Glomerular endothelial cell (primary cell): ENCODE results near the gene DNMT3L. TPM values are rescaled to one million over a fixed set of nuclear protein-coding genes. Genes with fewer than 3 reads are reported as not detected.
A peak's percentile ranks its signal among the peaks of the same experiment; 100 is the strongest.
"Not testable (repeated sequence)": the region's sequence is repeated elsewhere in the genome, so short reads cannot be mapped to it uniquely, and the experiment has no call there.

ENCODE experiments used
- DNase-seq: peaks from one replicate; pipeline ENCODE4 v3.0.0-alpha.2; 2011; ENCODE audit warnings: low read depth, low spot score; ENCODE audit errors: extremely low read depth
- total RNA-seq: library from RNA; depleted of rRNA; stranded (reverse); fragments of >200 nt; gene quantifications from 2 replicates; pipeline ENCODE4 v1.2.3, GENCODE V29; 2015

Gene DNMT3L
- total RNA-seq, 1 donor from 2014 or later: not detected

DNA sequence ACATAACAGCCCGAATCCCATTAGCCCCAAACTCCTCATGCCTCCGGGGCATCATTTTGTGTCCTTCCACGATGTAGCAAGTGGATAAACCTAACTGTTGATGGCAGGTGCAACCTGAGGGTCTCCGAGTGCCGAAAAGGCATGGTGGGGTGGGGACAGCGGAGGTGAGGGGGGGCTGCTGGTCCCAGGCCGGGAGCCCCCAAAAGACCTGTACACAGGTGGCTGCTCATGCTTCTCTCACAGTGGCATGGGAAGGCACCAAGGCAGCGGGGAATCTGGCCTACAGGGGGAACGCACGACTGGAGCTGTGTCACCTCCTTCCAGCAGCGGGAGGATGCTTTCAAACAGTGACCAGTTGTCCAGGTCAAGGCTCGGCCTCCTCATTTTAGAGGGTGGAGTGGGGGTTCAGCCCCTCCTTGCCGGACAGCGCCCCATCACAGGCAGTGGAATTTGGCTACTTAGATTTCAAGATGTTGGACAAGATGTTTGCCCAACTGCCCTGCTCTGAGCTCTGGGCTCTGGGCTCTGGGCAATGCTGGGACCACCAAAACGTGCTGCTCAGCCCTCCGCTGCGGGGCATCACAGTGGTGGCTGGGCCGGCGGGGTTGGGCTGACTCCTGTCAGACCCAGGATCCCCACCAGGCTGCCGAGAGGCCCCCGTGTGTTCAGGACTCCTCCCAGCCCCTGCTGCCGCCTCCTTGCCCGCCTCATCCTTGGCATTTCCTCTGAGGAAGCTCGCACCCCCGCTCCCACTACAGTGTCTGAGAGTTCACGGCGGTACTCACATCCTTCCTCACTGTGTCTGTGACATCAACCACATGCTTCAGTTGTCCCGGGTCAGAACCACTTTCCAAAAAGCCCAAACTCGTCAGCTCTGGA, 7.6 kb downstream of the DNMT3L start:
- peak; percentile 0 for DNase-seq

DNA sequence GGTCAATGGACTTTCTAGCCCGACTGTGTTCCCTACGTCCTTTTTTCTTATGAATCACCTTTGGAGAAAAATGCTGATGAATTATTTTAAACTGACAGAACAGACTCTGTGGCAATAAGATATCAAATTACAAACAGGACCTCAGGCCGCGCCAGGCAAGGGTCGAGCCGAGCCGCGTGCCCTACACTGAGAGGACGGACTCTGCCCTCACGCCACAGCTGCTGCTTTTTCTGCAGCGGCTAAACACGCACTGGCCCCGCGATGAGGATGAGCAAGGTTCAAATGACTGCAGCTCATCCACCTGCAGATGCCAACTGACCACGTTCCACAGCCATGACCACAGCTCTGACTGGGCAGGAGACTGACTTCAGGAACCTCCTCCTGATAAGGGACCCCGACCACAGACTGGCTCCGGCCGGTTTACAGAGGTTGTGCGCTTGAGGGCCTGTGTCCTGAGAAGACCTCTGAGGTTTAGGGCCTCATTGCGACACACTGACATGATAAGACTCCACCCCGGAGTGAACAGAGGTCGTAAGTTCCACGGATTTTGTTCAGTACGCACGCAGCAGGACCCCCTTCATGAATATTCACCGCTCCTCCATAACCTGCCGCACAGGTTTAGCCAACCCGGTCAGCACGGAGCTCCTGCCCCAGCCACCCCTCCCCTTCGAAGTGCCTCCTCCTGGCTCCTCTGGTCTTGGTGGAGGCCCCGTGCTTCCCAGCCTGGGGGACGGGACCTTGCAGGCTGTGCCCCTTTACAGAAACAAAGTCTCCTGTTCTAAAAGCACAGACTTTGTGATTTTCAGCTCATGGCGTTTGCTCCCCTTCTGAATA, 12.3 kb downstream of the DNMT3L start:
- not testable (repeated sequence) for DNase-seq

DNA sequence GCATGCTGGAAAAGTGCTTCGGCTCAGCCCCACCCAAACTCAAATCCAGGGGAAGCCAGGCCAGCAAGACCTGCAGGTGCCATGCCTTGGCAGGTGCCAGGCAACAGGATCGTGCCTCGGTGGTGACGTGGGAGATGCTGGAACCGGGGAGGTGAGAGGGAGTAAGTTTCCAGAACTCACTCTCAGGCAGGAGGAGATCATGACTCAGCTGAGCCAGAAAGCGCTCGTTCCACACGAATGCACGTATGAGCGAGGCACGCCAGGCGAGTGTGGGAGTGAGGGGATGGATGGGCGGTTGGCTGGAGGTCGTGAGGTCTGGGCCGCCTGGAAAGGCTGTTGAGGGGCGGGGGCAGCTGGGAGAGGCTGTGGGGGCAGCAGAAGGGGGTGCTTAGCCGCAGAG, 13.8 kb downstream of the DNMT3L start:
- DNase-seq: not testable (repeated sequence)

DNA sequence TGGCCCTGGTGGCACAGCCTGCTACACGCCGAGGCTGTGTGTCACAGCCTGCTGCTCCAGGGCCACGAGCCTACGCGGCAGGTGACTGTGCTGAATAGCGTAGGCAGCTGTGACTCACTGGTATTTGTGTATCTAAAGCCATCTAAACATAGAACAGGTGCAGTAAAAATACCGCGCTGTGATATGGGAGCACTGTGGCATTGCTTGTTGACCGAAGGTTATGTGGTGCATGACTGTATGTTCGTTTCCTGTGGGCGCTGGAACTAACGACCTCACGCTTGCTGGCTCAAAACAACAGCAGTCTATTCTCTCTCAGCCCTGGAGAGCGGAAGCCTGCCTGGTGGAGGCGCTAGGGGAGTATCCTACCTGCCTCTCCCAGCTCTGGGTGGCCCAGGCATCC, 17.7 kb downstream of the DNMT3L start:
- DNase-seq: not testable (repeated sequence)

DNA sequence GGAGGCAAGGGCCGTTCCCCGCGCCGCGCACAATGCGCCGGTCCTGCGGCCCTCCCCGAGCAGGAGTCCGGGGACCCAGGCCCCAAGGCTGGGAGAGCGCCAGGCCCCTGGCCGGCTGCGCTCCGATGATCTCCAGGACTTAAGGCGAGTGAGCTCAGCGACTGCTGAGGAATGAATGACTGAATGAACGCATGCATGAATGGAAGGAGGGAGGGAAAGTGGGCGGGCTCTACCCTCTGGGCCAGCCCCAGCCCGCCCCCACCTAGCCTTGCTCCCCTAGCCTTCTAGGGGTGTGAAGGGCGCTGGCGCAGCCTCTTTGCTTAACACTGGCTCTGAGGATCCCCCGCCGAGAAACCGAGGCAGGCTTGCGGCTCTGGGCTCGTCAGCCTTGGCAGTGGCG, 20.4 kb downstream of the DNMT3L start:
- not testable (repeated sequence) for DNase-seq

DNA sequence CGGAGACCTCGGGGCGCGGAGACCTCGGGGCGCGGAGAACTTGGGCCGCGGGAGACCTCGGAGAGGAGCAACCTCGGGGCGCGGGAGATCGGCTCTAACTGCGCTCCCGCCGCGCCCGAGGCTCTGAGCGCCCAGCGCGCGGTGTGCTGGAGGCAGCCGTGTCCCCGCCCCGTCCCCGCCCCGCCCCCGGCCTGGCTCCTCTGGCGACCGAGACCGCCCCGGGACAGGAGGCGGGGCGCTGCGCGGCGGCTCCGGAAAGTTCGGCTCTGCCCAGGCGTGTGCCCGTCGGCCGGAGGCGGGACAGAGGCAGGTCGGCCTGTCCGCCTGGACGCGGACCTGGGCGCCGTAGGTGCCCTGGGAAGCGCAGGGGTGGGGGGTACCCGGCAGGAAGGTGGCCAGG, 20.9 kb downstream of the DNMT3L start, which contains the start of gene ICOSLG:
ICOSLG (minus strand) TSS at position 102 of the 400 bp plus-strand sequence. CDS start 126 bp downstream, outside the sequence.
- not testable (repeated sequence) for DNase-seq

DNA sequence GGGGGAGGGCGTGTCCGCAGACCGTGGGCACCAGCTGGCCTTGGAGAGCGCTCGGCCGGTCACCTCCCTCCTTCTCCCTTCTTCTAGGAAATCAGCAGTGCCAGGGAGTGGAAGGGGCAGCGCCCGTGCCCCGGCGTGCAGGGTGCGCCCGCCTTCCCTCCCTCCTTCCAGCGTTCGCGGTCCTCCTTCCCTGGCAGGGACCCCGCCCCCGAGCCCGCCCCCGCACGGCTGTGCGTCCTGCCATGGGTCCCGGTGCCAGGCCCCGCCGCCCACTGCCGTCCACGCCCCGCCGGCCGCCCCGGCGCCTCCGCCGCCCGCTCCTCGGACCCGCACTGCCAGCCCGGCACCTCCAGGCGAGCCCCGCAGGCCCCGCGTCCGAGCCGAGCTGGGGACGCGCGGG, 21.3 kb downstream of the DNMT3L start:
- DNase-seq: not testable (repeated sequence)

DNA sequence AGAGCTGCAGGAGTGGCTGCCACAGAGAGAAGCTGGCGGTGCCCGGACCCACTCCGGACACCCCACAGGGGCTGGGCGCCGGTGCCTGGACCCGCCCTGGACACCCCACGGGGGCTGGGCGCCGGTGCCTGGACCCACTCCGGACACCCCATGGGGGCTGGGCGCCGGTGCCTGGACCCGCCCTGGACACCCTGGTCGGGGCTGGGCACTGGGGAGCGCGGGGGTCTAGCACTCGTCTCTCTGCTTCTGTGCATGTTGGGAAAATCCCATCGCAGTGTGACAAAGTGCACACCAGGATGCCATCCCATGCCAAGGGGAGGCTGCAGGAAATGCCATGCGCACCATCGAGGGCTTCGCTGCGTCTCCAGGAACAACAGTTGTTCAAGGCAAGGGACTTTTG, 32.1 kb downstream of the DNMT3L start:
- not testable (repeated sequence) for DNase-seq

DNA sequence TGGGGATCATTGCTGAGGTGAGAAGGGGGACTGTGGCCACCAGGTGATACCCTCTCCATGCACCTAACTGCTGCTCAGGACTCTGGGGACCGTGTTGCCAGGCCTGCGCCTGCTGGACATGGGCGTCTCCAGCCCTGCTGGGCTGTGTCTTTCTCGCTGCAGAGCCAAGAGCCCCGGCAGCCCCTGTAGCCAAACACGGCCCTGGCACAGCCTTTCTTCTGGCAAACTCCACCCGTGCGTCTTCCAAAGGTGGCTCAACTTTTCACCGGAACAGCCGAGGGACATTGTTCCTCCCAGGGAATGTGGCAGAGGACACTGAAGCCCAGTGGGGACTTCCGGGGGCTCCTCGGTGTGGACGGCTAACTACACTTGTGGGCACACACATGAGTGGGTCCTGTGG, 33.6 kb downstream of the DNMT3L start:
- DNase-seq: not testable (repeated sequence)

DNA sequence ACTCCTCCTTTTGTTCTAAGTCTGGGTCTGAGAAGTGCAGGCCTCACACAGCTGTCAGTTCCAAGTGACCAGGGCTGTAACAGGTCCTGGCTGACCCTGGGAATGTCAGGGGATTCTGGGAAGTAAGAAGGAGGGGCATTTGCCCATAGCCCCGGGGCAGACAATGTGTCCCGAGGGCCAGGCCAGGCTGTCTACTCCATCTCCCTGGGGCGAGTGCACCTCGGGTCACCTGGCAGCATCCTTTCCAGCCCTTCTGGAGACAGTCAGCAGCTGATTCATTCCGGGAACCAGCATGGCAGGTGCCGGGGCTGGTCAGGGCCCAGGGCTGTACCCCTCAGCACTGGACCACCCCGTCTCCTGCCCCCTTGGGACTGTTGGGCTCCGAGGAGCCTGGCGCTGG, 34.1 kb downstream of the DNMT3L start:
- DNase-seq: not testable (repeated sequence)

DNA sequence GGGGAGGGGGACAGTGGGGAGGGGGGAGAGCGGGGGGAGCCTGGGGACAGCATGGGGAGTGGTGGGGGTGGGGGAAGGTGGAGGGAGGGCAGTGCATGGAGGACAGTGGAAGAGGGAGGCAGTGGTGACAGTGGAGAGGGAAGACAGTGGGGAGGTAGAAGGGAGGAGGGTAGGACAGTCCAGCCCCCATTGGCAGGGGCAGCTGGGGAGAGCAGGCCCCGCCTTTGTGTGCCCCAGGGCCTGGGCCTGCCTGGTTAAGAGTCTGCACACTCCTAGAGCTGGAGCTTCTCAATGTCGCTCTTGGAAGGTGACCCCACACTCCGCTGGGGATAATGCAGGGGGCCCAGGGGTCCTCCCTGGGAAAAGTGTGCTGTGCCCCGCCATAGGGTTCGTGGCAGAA, 36.1 kb downstream of the DNMT3L start:
- DNase-seq: not testable (repeated sequence)

DNA sequence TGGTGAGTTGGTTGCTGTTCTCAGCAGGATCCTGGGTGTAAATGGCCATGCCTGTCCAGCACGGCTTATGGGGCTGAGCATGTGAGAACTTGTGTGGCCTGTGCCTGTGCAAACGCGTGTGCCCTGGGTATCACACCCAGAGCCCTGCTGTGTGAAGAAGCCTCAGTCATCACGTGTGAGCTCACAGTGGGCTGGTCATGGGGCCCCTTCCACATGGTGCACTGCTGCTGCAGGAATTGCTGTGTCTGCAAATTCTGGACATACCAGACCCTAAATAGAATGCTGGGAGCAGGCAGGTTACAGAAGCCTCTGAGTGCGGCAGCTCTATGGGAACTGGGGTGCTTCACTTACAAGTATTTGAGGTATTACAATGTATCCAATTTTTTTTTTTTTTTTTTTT, 38.4 kb downstream of the DNMT3L start:
- DNase-seq: not testable (repeated sequence)

DNA sequence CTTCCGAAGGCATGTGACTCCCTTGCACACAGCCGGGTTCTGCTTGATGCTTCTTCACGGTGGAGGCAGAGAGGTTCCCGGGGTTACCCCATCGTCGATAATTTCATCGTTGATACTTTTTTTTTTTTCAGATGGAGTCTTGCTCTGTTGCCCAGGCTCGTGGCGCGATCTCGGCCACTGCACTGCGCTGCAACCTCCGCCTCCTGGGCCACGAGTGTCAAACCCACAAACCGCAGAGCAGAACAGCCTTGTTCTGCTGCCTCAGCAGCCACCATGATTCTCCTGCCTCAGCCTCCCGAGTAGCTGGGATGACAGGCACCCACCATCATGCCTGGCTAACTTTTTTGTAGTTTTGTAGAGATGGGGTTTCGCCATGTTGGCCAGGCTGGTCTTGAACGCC, 41.0 kb downstream of the DNMT3L start:
- not testable (repeated sequence) for DNase-seq

DNA sequence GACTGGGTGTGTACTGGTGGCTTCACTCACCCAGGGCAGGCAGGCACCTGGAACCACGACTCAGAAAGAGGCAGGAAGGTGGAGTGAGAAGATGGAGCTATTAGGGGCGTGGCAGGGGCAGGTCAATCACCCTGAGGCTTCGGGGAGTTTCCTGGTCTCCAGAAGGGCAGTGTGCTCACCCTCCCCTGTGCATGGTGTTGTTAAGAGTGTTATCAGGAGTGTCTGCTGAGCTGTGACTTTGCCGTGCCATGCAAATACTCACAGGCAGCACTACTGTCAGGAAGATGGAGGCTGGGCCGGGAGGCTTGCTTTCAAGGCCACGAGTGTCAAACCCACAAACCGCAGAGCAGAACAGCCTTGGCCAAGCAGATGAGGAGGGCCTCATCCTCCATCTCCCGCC, 43.2 kb downstream of the DNMT3L start:
- DNase-seq: not testable (repeated sequence)

DNA sequence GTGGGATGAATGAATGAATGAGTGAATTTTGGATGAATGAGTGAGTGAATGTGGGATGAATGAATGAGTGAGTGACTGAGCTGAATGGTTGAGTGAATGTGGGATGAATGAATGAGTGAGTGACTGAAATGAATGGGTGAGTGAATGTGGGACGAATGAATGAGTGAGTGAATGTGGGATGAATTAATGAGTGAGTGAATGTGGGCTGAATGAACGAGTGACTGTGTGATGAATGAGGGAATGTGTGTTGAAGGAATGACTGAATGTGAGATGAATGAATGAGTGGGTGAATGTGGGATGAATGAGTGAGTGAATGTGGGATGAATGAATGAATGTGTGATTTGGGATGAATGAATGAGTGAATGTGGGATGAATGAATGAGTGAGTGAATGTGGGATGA, 49.7 kb downstream of the DNMT3L start:
- not testable (repeated sequence) for DNase-seq

DNA sequence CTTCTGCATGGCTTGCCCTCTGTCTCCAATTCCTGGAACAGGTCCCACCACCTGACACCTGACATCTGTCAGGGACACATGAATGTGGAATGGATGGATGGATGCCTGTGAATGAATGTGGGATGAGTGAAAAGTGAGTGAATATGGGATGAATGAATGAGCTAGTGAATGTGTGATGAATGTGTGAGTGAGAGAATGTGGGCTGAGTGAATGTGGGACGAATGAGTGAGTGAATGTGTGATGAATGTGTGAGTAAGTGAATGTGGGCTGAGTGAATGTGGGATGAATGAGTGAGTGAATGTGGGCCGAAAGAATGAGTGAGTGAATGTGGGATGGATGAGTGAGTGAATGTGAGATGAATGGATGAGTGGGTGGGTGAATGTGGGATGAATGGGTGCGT, 50.1 kb downstream of the DNMT3L start:
- DNase-seq: not testable (repeated sequence)

DNA sequence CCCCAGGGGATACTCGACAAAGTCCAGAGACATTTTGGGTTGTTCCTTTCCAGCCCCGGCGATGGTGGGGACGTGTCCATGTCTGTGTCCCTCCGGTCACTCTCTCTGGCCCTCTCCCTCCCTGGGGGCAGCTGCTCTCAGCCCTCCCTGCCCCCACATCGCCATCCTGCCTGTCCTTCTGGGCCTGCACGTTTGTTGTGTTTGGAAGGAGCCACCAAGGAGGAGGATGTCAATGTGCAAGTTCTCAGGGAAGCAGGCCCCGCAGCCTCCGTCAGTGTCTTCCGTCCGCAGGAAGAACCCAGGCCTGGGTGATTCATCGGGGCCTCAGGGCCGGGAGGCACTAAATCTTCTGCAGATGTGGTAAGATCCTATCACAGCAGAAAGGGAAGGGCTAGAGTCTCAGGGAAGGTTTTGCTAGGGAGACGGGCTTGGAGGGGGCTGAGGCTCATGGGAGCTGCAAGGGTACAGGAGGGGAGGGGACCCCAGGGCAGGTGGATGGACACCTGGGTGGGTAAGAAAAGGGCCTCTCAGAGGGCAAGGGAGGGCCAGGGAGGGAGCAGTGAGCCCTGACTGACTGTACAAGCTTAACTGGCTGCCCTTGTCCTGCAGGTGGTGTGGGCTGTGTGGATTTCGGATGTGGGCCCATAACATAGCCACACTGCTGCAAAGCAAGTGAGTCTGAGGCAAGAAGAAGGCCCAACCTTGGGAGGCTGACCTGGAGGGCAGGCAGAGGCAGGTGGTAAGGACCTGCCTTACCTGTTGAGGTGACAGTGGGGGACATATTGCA, 53.6 kb downstream of the DNMT3L start:
- not testable (repeated sequence) for DNase-seq

DNA sequence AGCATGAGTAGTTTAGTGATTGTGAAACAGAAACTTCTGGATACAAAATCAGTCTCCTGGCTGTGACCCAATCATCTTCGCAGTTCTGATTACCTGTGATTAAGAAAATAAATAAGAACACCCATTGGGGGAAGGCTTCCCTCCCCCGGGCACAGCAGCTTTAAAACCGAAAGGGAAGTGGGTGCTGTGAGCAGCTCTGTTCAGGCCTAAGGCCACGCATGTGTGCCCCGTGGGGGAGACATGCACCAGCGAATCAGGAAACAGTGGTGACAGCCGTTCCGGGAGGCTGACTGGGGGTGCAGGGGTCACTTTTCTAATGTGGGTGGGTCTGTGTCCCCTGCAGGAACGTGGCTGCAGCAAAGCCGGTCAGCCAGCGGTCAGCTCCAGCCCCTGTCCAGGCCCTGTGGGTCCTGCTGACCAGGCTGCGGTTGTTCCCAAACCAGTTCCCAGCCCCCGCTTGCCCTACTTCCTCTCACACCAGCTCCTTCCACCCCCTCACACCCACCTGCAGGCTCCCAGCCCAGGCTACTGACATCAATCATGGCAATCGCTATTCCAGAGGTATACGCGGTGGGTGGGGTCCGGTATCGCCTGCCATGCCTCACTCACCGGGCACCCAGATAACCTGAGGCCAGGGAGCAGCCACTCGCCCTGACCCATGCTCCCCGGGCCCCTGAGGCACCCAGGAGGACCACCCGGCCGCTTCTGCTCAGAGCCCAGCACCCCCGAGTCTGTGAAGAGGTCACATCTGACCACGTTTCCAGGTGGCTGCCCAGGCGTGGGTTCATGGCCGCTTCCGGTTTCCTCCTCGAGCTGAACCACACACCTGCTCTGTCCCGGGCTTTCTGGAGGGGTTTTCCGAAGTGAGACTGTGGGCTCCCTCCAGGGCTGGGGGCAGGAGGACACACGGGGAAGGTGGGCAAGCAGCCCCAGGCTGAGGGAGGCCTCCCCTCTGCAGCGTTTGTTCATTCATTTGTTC, 54.7 kb downstream of the DNMT3L start:
- DNase-seq: not testable (repeated sequence)

DNA sequence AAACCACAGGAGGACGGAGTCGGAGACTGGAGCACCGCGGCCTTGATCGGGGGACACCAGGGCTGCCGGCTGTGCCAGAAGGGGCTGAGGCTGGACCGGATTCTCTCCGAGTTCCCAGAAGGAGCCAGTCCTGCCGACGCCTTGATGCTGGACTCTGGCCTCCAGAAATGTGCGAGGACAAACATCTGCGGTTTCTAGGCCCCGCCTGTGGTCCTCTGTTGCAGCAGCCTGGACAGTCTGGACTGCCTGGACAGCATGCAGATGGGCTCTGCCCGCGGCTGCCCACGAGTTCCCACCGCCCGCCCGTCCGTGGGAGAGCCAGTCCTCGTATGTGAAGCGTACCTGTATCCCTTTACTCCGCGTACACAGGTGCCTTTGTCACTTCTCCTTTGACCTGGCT, 55.5 kb downstream of the DNMT3L start:
- DNase-seq: not testable (repeated sequence)
